ENCODE data around the gene NKAIN2.
"Not testable (repeated sequence)": the region's sequence is repeated elsewhere in the genome, so short reads cannot be mapped to it uniquely, and the experiment has no call there.

Gene NKAIN2

DNA sequence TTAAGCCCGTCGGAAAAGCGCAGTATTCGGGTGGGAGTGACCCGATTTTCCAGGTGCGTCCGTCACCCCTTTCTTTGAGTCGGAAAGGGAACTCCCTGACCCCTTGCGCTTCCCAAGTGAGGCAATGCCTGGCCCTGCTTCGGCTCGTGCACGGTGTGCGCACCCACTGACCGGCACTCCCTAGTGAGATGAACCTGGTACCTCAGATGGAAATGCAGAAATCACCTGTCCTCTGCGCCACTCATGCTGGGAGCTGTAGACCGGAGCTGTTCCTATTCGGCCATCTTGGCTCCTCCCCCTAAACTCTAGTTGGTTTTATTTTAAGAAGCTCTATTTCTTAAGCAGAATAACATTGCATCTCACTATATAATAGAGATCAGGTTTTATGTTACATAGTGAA, 908.9 kb downstream of the NKAIN2 start:
- not testable (repeated sequence) for H4K91ac ChIP-seq (ENCODE audit: low read depth, low read length, poor library complexity); H3K14ac ChIP-seq (ENCODE audit: low read length); H3K4me3 ChIP-seq (ENCODE audit: low read length in 2 of 2); H2AFZ ChIP-seq (ENCODE audit: low read length); H2BK12ac ChIP-seq (ENCODE audit: low read length); H3K4ac ChIP-seq (ENCODE audit: low read length); H3K23ac ChIP-seq (ENCODE audit: low read depth, low read length, poor library complexity); H2BK15ac ChIP-seq (ENCODE audit: low read length); H2BK5ac ChIP-seq (ENCODE audit: low read length); H2BK120ac ChIP-seq (ENCODE audit: low read depth, low read length); H3K4me1 ChIP-seq (ENCODE audit: control insufficient read depth in 2 of 2, insufficient read depth in 1 of 2, low read depth in 1 of 2, low read length in 2 of 2); H3K27me3 ChIP-seq (ENCODE audit: control insufficient read depth in 3 of 3, insufficient read depth in 3 of 3, low read depth in 1 of 3, low read length in 3 of 3); H3K9ac ChIP-seq (ENCODE audit: low read depth, low read length, poor library complexity); H3K18ac ChIP-seq (ENCODE audit: low read length); H3K4me2 ChIP-seq (ENCODE audit: insufficient read depth, low read length, poor library complexity, severe bottlenecking); DNase-seq (ENCODE audit: low spot score); H3K27ac ChIP-seq (replicated peaks; ENCODE audit: low read length); H3K36me3 ChIP-seq (replicated peaks in 1 of 2; ENCODE audit: control insufficient read depth in 2 of 2, insufficient read depth in 2 of 2, low read length in 2 of 2); H3K9me3 ChIP-seq (replicated peaks in 1 of 2; ENCODE audit: control insufficient read depth in 2 of 2, insufficient read depth in 1 of 2, low read depth in 1 of 2, low read length in 2 of 2); H2AK5ac ChIP-seq (ENCODE audit: low read depth, low read length); H3K79me1 ChIP-seq (ENCODE audit: low read depth, low read length); H4K8ac ChIP-seq (ENCODE audit: low read depth, low read length)
- no CpG with 5 or more reads among the region's 17 CpGs for whole genome bisulfite sequencing, 2 donors (ENCODE audit: extremely low coverage in 2 of 2, insufficient read length in 2 of 2, insufficient replicate concordance in 1 of 2)

DNA sequence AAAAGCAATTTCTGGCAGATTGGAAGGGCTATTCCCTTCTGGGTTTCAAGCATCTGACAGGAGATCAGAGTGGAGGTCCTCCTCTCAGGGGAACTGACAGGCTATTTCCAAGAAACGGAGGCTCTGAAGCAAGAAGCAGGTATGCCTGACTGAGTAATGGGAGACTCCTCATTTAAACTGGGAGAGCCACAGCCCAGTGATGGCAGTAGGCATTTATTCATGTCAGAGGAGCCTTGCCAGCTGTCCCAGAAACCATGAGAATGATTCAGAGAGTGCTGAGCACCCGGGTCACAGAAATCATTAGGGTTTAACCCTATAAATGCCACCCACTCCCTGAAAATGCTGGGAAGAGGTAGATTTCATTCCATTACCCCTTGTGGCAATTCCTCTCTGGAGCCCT, 911.1 kb downstream of the NKAIN2 start:
- no peak overlapping the region for H4K91ac ChIP-seq (ENCODE audit: low read depth, low read length, poor library complexity)
- no peak overlapping the region for H3K9ac ChIP-seq (ENCODE audit: low read depth, low read length, poor library complexity)
- no peak for DNase-seq (ENCODE audit: low spot score)
- H3K4me2 ChIP-seq (ENCODE audit: insufficient read depth, low read length, poor library complexity, severe bottlenecking) = no peak overlapping the region
- H3K14ac ChIP-seq (ENCODE audit: low read length) = no peak overlapping the region
- no peak overlapping the region for H3K18ac ChIP-seq (ENCODE audit: low read length)
- no peak overlapping the region for H3K4me3 ChIP-seq (ENCODE audit: low read length in 2 of 2)
- no peak overlapping the region for H2BK15ac ChIP-seq (ENCODE audit: low read length)
- no peak overlapping the region for H3K4ac ChIP-seq (ENCODE audit: low read length)
- peaks cover 0 to under 1% of the 10 kb centered on the region in 2 donors for H3K4me1 ChIP-seq (ENCODE audit: control insufficient read depth in 2 of 2, insufficient read depth in 1 of 2, low read depth in 1 of 2, low read length in 2 of 2)
- H2BK120ac ChIP-seq (ENCODE audit: low read depth, low read length) = no peak overlapping the region
- no peaks in the 10 kb centered on the region for H3K79me1 ChIP-seq (ENCODE audit: low read depth, low read length)
- H2AFZ ChIP-seq (ENCODE audit: low read length) = peak overlapping the region; percentile 21
- no peak overlapping the region for H3K23ac ChIP-seq (ENCODE audit: low read depth, low read length, poor library complexity)
- WGBS, 2 donors (ENCODE audit: extremely low coverage in 2 of 2, insufficient read length in 2 of 2, insufficient replicate concordance in 1 of 2) = no CpG with 5 or more reads among the region's 2 CpGs
- H2AK5ac ChIP-seq (ENCODE audit: low read depth, low read length) = no peak overlapping the region
- H3K27me3 ChIP-seq (ENCODE audit: control insufficient read depth in 3 of 3, insufficient read depth in 3 of 3, low read depth in 1 of 3, low read length in 3 of 3) = no peaks in the 10 kb centered on the region
- H2BK12ac ChIP-seq (ENCODE audit: low read length) = no peak overlapping the region
- H4K8ac ChIP-seq (ENCODE audit: low read depth, low read length) = no peak overlapping the region
- no peak overlapping the region for H3K27ac ChIP-seq (replicated peaks; ENCODE audit: low read length)
- no peak overlapping the region for H2BK5ac ChIP-seq (ENCODE audit: low read length)
- no peaks in the 10 kb centered on the region for H3K36me3 ChIP-seq (replicated peaks in 1 of 2; ENCODE audit: control insufficient read depth in 2 of 2, insufficient read depth in 2 of 2, low read length in 2 of 2)
- H3K9me3 ChIP-seq (replicated peaks in 1 of 2; ENCODE audit: control insufficient read depth in 2 of 2, insufficient read depth in 1 of 2, low read depth in 1 of 2, low read length in 2 of 2) = no peaks in the 10 kb centered on the region

DNA sequence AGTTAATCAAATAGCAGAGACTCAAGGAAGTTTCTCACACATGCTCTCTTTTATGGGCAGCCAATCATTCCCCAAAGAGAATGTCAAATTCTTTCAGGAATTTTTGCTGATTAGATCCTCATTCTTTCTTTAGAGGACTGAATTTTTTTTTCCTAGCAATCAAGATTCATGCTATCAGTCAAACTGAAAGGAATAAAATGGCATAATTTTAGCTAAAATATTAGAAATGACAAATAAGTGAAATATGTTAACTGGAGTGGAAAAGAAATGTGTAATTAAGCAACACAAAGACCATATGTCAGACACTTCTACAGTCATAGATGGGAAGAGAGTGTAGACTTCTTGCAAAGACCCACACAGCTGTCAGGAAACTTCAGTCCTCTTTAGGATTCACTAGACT, 916.2 kb downstream of the NKAIN2 start:
- no peak overlapping the region for H3K23ac ChIP-seq (ENCODE audit: low read depth, low read length, poor library complexity)
- no peak overlapping the region for H2AK5ac ChIP-seq (ENCODE audit: low read depth, low read length)
- H3K18ac ChIP-seq (ENCODE audit: low read length) = no peak overlapping the region
- H3K4me2 ChIP-seq (ENCODE audit: insufficient read depth, low read length, poor library complexity, severe bottlenecking) = no peak overlapping the region
- no peak overlapping the region for H4K91ac ChIP-seq (ENCODE audit: low read depth, low read length, poor library complexity)
- no peaks in the 10 kb centered on the region for H3K27me3 ChIP-seq (ENCODE audit: control insufficient read depth in 3 of 3, insufficient read depth in 3 of 3, low read depth in 1 of 3, low read length in 3 of 3)
- H3K79me1 ChIP-seq (ENCODE audit: low read depth, low read length) = no peaks in the 10 kb centered on the region
- no peak overlapping the region for H3K14ac ChIP-seq (ENCODE audit: low read length)
- H3K4me1 ChIP-seq (ENCODE audit: control insufficient read depth in 2 of 2, insufficient read depth in 1 of 2, low read depth in 1 of 2, low read length in 2 of 2) = peaks cover 0 to 2% of the 10 kb centered on the region in 2 donors
- no peak overlapping the region for H2BK5ac ChIP-seq (ENCODE audit: low read length)
- no peak overlapping the region for H2BK15ac ChIP-seq (ENCODE audit: low read length)
- H3K4ac ChIP-seq (ENCODE audit: low read length) = no peak overlapping the region
- no peaks in the 10 kb centered on the region for H3K36me3 ChIP-seq (replicated peaks in 1 of 2; ENCODE audit: control insufficient read depth in 2 of 2, insufficient read depth in 2 of 2, low read length in 2 of 2)
- no peak overlapping the region for H4K8ac ChIP-seq (ENCODE audit: low read depth, low read length)
- H3K9me3 ChIP-seq (replicated peaks in 1 of 2; ENCODE audit: control insufficient read depth in 2 of 2, insufficient read depth in 1 of 2, low read depth in 1 of 2, low read length in 2 of 2) = no peaks in the 10 kb centered on the region
- no peak overlapping the region for H3K27ac ChIP-seq (replicated peaks; ENCODE audit: low read length)
- no peak overlapping the region for H3K4me3 ChIP-seq (ENCODE audit: low read length in 2 of 2)
- H2BK12ac ChIP-seq (ENCODE audit: low read length) = no peak overlapping the region
- H2AFZ ChIP-seq (ENCODE audit: low read length) = no peak overlapping the region
- H2BK120ac ChIP-seq (ENCODE audit: low read depth, low read length) = no peak overlapping the region
- H3K9ac ChIP-seq (ENCODE audit: low read depth, low read length, poor library complexity) = no peak overlapping the region
- no peak for DNase-seq (ENCODE audit: low spot score)

DNA sequence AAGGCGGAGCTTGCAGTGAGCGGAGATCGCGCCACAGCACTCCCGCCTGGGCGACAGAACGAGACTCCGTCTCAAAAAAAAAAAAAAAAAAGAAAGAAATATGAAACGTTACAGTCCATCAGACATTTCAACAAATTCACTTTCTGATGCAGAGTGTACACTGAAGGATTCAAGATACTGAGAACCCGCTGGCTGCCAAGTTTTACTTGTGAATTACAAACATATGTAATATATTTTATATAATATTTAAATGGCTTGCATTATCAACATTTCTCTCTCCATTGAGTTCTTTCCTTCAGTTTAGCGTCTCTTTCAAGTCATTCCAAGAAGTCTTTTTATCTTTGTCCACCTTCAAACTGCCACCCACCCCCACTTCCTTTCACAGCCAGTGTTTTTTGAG, 917.7 kb downstream of the NKAIN2 start:
- no peaks in the 10 kb centered on the region for H3K9me3 ChIP-seq (replicated peaks in 1 of 2; ENCODE audit: control insufficient read depth in 2 of 2, insufficient read depth in 1 of 2, low read depth in 1 of 2, low read length in 2 of 2)
- no peak overlapping the region for H4K8ac ChIP-seq (ENCODE audit: low read depth, low read length)
- H3K23ac ChIP-seq (ENCODE audit: low read depth, low read length, poor library complexity) = no peak overlapping the region
- H2AK5ac ChIP-seq (ENCODE audit: low read depth, low read length) = no peak overlapping the region
- H3K4me2 ChIP-seq (ENCODE audit: insufficient read depth, low read length, poor library complexity, severe bottlenecking) = no peak overlapping the region
- H4K91ac ChIP-seq (ENCODE audit: low read depth, low read length, poor library complexity) = no peak overlapping the region
- H3K36me3 ChIP-seq (replicated peaks in 1 of 2; ENCODE audit: control insufficient read depth in 2 of 2, insufficient read depth in 2 of 2, low read length in 2 of 2) = no peaks in the 10 kb centered on the region
- H2AFZ ChIP-seq (ENCODE audit: low read length) = no peak overlapping the region
- H3K4ac ChIP-seq (ENCODE audit: low read length) = no peak overlapping the region
- H2BK5ac ChIP-seq (ENCODE audit: low read length) = no peak overlapping the region
- WGBS, 2 donors (ENCODE audit: extremely low coverage in 2 of 2, insufficient read length in 2 of 2, insufficient replicate concordance in 1 of 2) = no CpG with 5 or more reads among the region's 11 CpGs
- no peaks in the 10 kb centered on the region for H3K79me1 ChIP-seq (ENCODE audit: low read depth, low read length)
- no peak for DNase-seq (ENCODE audit: low spot score)
- H2BK12ac ChIP-seq (ENCODE audit: low read length) = no peak overlapping the region
- H2BK15ac ChIP-seq (ENCODE audit: low read length) = no peak overlapping the region
- H3K4me1 ChIP-seq (ENCODE audit: control insufficient read depth in 2 of 2, insufficient read depth in 1 of 2, low read depth in 1 of 2, low read length in 2 of 2) = peaks cover 0 to 2% of the 10 kb centered on the region in 2 donors
- H3K14ac ChIP-seq (ENCODE audit: low read length) = no peak overlapping the region
- H3K27ac ChIP-seq (replicated peaks; ENCODE audit: low read length) = no peak overlapping the region
- no peak overlapping the region for H2BK120ac ChIP-seq (ENCODE audit: low read depth, low read length)
- H3K18ac ChIP-seq (ENCODE audit: low read length) = no peak overlapping the region
- H3K9ac ChIP-seq (ENCODE audit: low read depth, low read length, poor library complexity) = no peak overlapping the region
- H3K27me3 ChIP-seq (ENCODE audit: control insufficient read depth in 3 of 3, insufficient read depth in 3 of 3, low read depth in 1 of 3, low read length in 3 of 3) = no peaks in the 10 kb centered on the region
- H3K4me3 ChIP-seq (ENCODE audit: low read length in 2 of 2) = no peak overlapping the region
